Heart right ventricle (tissue), 16 donors: ENCODE results near the gene DNMT3A. TPM values are rescaled to one million over a fixed set of nuclear protein-coding genes. Genes with fewer than 3 reads are reported as not detected.

Experiments used
- ATAC-seq, 8 donors: fragments of 200-7000 bp; cut with Tn5 transposase; one replicate each; pipeline ENCODE4 v1.9.1; 2020; ENCODE audit warnings: mild to moderate bottlenecking in 8 of 8, moderate library complexity in 8 of 8, moderate number of reproducible peaks in 1 of 8
- DNase-seq, 2 donors: peaks; one replicate each; pipeline ENCODE4 v3.0.0-alpha.2; 2020
- H3K27ac ChIP-seq, 10 donors: fragments of 200-600 bp; sonication (generic) in 2 of 10; one replicate each; pipeline versions ENCODE4 v1.5.0 to v1.8.0; 2020 to 2022; ENCODE audit warnings: mild to moderate bottlenecking in 3 of 10
- H3K27me3 ChIP-seq, 7 donors: fragments of 200-600 bp; one replicate each; pipeline ENCODE4 v1.8.0; 2021 to 2022; ENCODE audit warnings: mild to moderate bottlenecking in 2 of 7
- H3K36me3 ChIP-seq, 9 donors: fragments of 200-600 bp; sonication (generic) in 1 of 9; one replicate each; pipeline versions ENCODE4 v1.5.0 to v1.8.0; 2020 to 2022; ENCODE audit warnings: mild to moderate bottlenecking in 2 of 9
- H3K4me1 ChIP-seq, 9 donors: fragments of 200-600 bp; sonication (generic) in 1 of 9; one replicate each; pipeline versions ENCODE4 v1.5.0 to v1.8.0; 2020 to 2022; ENCODE audit warnings: mild to moderate bottlenecking in 4 of 9
- H3K4me3 ChIP-seq, 10 donors: fragments of 200-600 bp; sonication (generic) in 2 of 10; one replicate each; pipeline versions ENCODE4 v1.5.0 to v1.8.0; 2020 to 2022; ENCODE audit warnings: mild to moderate bottlenecking in 7 of 10, moderate library complexity in 2 of 10
- H3K9me3 ChIP-seq, 11 donors: fragments of 200-600 bp in 10 of 11; sonication (generic) in 2 of 11; one replicate each; pipeline versions ENCODE4 v1.5.0 to v1.8.0; 2013 to 2022; ENCODE audit warnings: mild to moderate bottlenecking in 2 of 11, control low read depth in 1 of 11, moderate library complexity in 1 of 11
- CTCF ChIP-seq, 9 donors: fragments of 200-600 bp; sonication (generic) in 2 of 9; IDR thresholded peaks; one replicate each; pipeline versions ENCODE4 v1.5.0 to v1.8.0; 2021 to 2022; ENCODE audit warnings: antibody characterized with exemption in 9 of 9, mild to moderate bottlenecking in 5 of 9, moderate library complexity in 1 of 9
- WGBS, 2 donors: extraction: QIAGEN DNeasy Blood & Tissue Kit; methylation state at CpG; one replicate each; pipeline ENCODE4 v1.1.7; 2013; ENCODE audit warnings: inconsistent platforms in 1 of 2; 5-methylcytosine and 5-hydroxymethylcytosine counted together
- intact Hi-C, 10 donors: fragments of 100-400 bp; cut with DNase I; formaldehyde crosslinking; loops; one replicate each; pipeline versions ENCODE4 v1.11.1 to v1.14.2; 2022
- polyA plus RNA-seq, 2 donors: library from polyadenylated mRNA; stranded (reverse); fragments of 200-250 nt; gene quantifications; one replicate each; pipeline ENCODE4 v1.2.3, GENCODE V29; 2013
- total RNA-seq, 10 donors: library from RNA; stranded (reverse); fragmentation: NEBNext Ultra II Directional in 3 of 10; extraction: Animal tissue kit (Norgen Biotek cat#: 25700) in 3 of 10; gene quantifications; one replicate each; pipeline versions ENCODE4 v1.2.1 to v1.2.4, GENCODE V29; 2021 to 2023
- donor health status: Arrhythmogenic right ventricular cardiomyopathy.
- donor health status: ischemic (EF 13 %, LVEDD 7.1; RV severe dilation, severe dysfunction).
- donor health status: healthy with polysubstance abuse.
- donor health status: DM: no; HTN: yes; CAD: no.
- donor health status: DM: no; HTN: no; CAD: no.
- donor health status: ischemic (EF 25% LVEDD 6.9; RV normal size, moderate dysfunction).
- donor health status: ischemic (EF 25% LVEDD 5.7; RV mildly dilated, moderate dysfunction).
- donor health status: healthy.
- donor health status: DM: yes; HTN: yes; CAD: no.
- donor health status: Ischemic cardiomyopathy.
- donor health status: ischemic (EF 35%, LVEDD 5.7; RV mildly dilated, moderate dysfunction).
- donor health status: nonischemic (EF 11% LVEDD 7.7; RV severe dilation, severe dysfunction).
- donor health status: DM: yes; HTN: yes; CAD: no.
- donor health status: PGD.
- donor health status: ischemic (EF 29% LVEDD 5.4; RV normal size, mild dysfunction).
- donor health status: nonischemic (EF 23%, LVEDD 6.1; RV moderate dilation, normal function).

Gene DNMT3A
- total and polyA plus RNA-seq, 12 donors: 4.7 to 23.7 (median 19.3) TPM

GRCh38 chr2:25281941-25282340 is 59.8 kb downstream of the DNMT3A start:
- 89 to 92% methylated on average over 8 of the region's 8 CpGs for WGBS, 2 donors
- Histone ChIP-seq H3K36me3 (peaks cover 0 to 49% (median 11%) of the 10 kb centered on the region in 9 donors), H3K27me3 (no peaks in the 10 kb centered on the region), H3K9me3 (no peaks in the 10 kb centered on the region), H3K4me1 (peaks cover 4 to 54% (median 48%) of the 10 kb centered on the region in 9 donors), H3K27ac (no peak overlapping the region), H3K4me3 (no peak overlapping the region)
- DNase-seq (no peak), ATAC-seq (no peak)
- intact Hi-C loops: loop anchor here in 1 of 10 donors (10.0 kb wide), 1 partner anchor 53 kb away; no protein-coding TSS in a partner anchor
- no peak for TF ChIP-seq CTCF (IDR thresholded peaks at IDR 0.05)

GRCh38 chr2:25281522-25281921 is 60.2 kb downstream of the DNMT3A start:
- TF ChIP-seq CTCF (IDR thresholded peaks at IDR 0.05): no peak
- 73% methylated on average over 5 of the region's 5 CpGs for WGBS, 2 donors
- H3K4me3 ChIP-seq: no peak overlapping the region
- H3K9me3 ChIP-seq: no peaks in the 10 kb centered on the region
- H3K4me1 ChIP-seq: peaks cover 4 to 56% (median 52%) of the 10 kb centered on the region in 9 donors
- peaks cover 0 to 49% (median 11%) of the 10 kb centered on the region in 9 donors for H3K36me3 ChIP-seq
- no peak overlapping the region for H3K27ac ChIP-seq
- ATAC-seq (no peak), DNase-seq (no peak)
- H3K27me3 ChIP-seq: no peaks in the 10 kb centered on the region
- intact Hi-C loops: loop anchor here in 1 of 10 donors (10.0 kb wide), 1 partner anchor 53 kb away; no protein-coding TSS in a partner anchor

- 82% methylated on average over 10 of the region's 10 CpGs for WGBS, 2 donors
- TF ChIP-seq CTCF (IDR thresholded peaks at IDR 0.05): no peak
- H3K36me3 ChIP-seq: peaks cover 0 to 46% (median 11%) of the 10 kb centered on the region in 9 donors
- intact Hi-C loops: loop anchor here in 1 of 10 donors (10.0 kb wide), 1 partner anchor 55 kb away; no protein-coding TSS in a partner anchor
- no peak overlapping the region for H3K4me3 ChIP-seq
- ATAC-seq (no peak), DNase-seq (no peak)
- H3K27ac ChIP-seq: peak overlapping the region in 3 of 10 donors; percentile 34 to 82 (median 61)
- H3K9me3 ChIP-seq: no peaks in the 10 kb centered on the region
- peaks cover 6 to 58% (median 52%) of the 10 kb centered on the region in 9 donors for H3K4me1 ChIP-seq
- H3K27me3 ChIP-seq: no peaks in the 10 kb centered on the region
These were observed 61.6 kb downstream of the DNMT3A start for GRCh38 chr2:25280051-25280687.

GRCh38 chr2:25279091-25279651 is 62.6 kb downstream of the DNMT3A start:
- Histone ChIP-seq H3K4me3 (no peak overlapping the region), H3K36me3 (peaks cover 0 to 44% (median 16%) of the 10 kb centered on the region in 9 donors), H3K4me1 (peaks cover 6 to 64% (median 55%) of the 10 kb centered on the region in 9 donors), H3K27me3 (no peaks in the 10 kb centered on the region), H3K27ac (peak overlapping the region in 8 of 10 donors; percentile 1 to 82 (median 62)), H3K9me3 (no peaks in the 10 kb centered on the region)
- ATAC-seq (peak; percentile 25 to 70 (median 44)), DNase-seq (peak; percentile 50 to 64)
- TF ChIP-seq CTCF (IDR thresholded peaks at IDR 0.05): no peak
- intact Hi-C loops: loop anchor here in 2 of 10 donors (2.0 to 5.0 kb wide), 3 partner anchors 16 to 64 kb away; partner anchors contain the start of gene DNMT3A (in 1 of the 2)
- WGBS, 2 donors: 24 to 27% methylated on average over 12 of the region's 12 CpGs
